K562 (cell line): ENCODE measurements around the gene IL4R. TPM values are rescaled to one million over a fixed set of nuclear protein-coding genes. Genes with fewer than 3 reads are reported as not detected.

ENCODE experiments used
- ATAC-seq: fragments of 200-7000 bp; cut with Tn5 transposase; 3 replicates; pipeline ENCODE4 v1.9.1; 2020; ENCODE audit warnings: moderate library complexity
- BruUV-seq: library from RNA; stranded (reverse); fragments of 400-500 nt; replicated peaks from 2 replicates; lab custom pipeline; 2021; lab: Mats Ljungman, UMichigan
- CTCF ChIA-PET: fragments of 300-600 bp; formaldehyde crosslinking; extraction: SDS; loops from one replicate; lab custom pipeline; 2021; ENCODE audit warnings: low intra/inter-chr PET ratio; lab: Yijun Ruan, JAX
- POLR2A ChIA-PET: fragments of 300-600, 350-650 bp; sonication (Branson Sonifier 250); formaldehyde crosslinking; extraction: SDS; loops from one replicate; lab custom pipeline; 2021; ENCODE audit warnings: antibody characterized with exemption, inconsistent platforms; lab: Yijun Ruan, JAX
- DNase-seq, 4 experiments: peaks; one replicate each; pipeline versions ENCODE4 v3.0.0 to v3.0.0-alpha.2; 2011 to 2018; ENCODE audit warnings: low spot score in 3 of 4, mixed read lengths in 3 of 4; ENCODE audit errors: extremely low read depth in 1 of 4
- FAIRE-seq: peaks from 2 replicates; lab custom pipeline; 2011; peaks lifted over from hg19 to GRCh38; lab: Jason Lieb, UNC
- H2AFZ ChIP-seq: 2 replicates; pipeline ENCODE4 v1.6.0; 2011; ENCODE audit warnings: low read depth, low read length, control low read depth, inconsistent platforms
- H3K27ac ChIP-seq: fragments of 200-600 bp; 3 replicates; pipeline ENCODE4 v1.8.0; 2011; ENCODE audit warnings: low read depth, mild to moderate bottlenecking, control low read depth, inconsistent platforms, low read length, moderate library complexity, mixed read lengths; ENCODE audit errors: extremely low read depth
- H3K27me3 ChIP-seq, 2 experiments: fragments of 300-600 bp in 1 of 2; 2 replicates in 1 of 2; 3 replicates in 1 of 2; pipeline versions ENCODE4 v1.6.0 to v1.8.0; 2011; ENCODE audit warnings: inconsistent platforms in 2 of 2, low read length in 2 of 2, mild to moderate bottlenecking in 1 of 2, mixed read lengths in 1 of 2, moderate library complexity in 1 of 2; ENCODE audit not compliant: control insufficient read depth in 2 of 2, insufficient read depth in 2 of 2
- H3K36me3 ChIP-seq: fragments of 300-600 bp; 3 replicates; pipeline ENCODE4 v1.8.0; 2011; ENCODE audit warnings: mild to moderate bottlenecking, low read length, inconsistent platforms; ENCODE audit not compliant: control insufficient read depth, insufficient read depth
- H3K4me1 ChIP-seq, 2 experiments: fragments of 200-600 bp in 1 of 2; replicated peaks in 1 of 2; 2 replicates in 1 of 2; 3 replicates in 1 of 2; pipeline versions ENCODE4 v1.5.1 to v1.8.0; 2011; ENCODE audit warnings: inconsistent platforms in 2 of 2, low read length in 2 of 2, mild to moderate bottlenecking in 1 of 2, mixed read lengths in 1 of 2, moderate library complexity in 1 of 2; ENCODE audit not compliant: control insufficient read depth in 2 of 2, insufficient read depth in 2 of 2
- H3K4me2 ChIP-seq: 2 replicates; pipeline ENCODE4 v1.6.1; 2011; ENCODE audit warnings: low read length, control low read depth, inconsistent platforms, mixed read lengths; ENCODE audit not compliant: insufficient read depth
- H3K4me3 ChIP-seq: fragments of 200-600 bp; sonication (generic), shearing (Covaris generic); 2 replicates; pipeline ENCODE4 v1.5.1; 2016; ENCODE audit warnings: control low read depth, inconsistent platforms
- H3K79me2 ChIP-seq: fragments of 200-600 bp; 3 replicates; pipeline ENCODE4 v1.8.0; 2011; ENCODE audit warnings: low read length, inconsistent platforms; ENCODE audit not compliant: control insufficient read depth, insufficient read depth
- H3K9ac ChIP-seq, 2 experiments: 2 replicates each; pipeline versions ENCODE4 v1.6.0 to v1.6.1; 2011; ENCODE audit warnings: low read depth in 2 of 2, low read length in 2 of 2, control low read depth in 1 of 2, inconsistent platforms in 1 of 2, mild to moderate bottlenecking in 1 of 2, mixed read lengths in 1 of 2; ENCODE audit not compliant: insufficient read depth in 1 of 2
- H3K9me1 ChIP-seq: one replicate; pipeline ENCODE4 v1.6.0; 2011; ENCODE audit warnings: inconsistent platforms, mild to moderate bottlenecking, low read length, moderate library complexity; ENCODE audit not compliant: control insufficient read depth, insufficient read depth
- H3K9me3 ChIP-seq: replicated peaks from 2 replicates; pipeline ENCODE4 v1.5.1; 2011; ENCODE audit warnings: low read depth, low read length, inconsistent platforms; ENCODE audit not compliant: control insufficient read depth, insufficient read depth
- H4K20me1 ChIP-seq: replicated peaks from 2 replicates; pipeline ENCODE4 v1.6.1; 2011; ENCODE audit warnings: low read length, inconsistent platforms, mixed read lengths; ENCODE audit not compliant: control insufficient read depth, insufficient read depth
- BRCA1 ChIP-seq, 2 experiments: fragments of 450-650 bp in 1 of 2; sonication (generic) in 1 of 2; formaldehyde crosslinking in 1 of 2; IDR thresholded peaks; 2 replicates each; pipeline versions ENCODE4 v1.5.0 to v1.6.1; 2017 to 2020; ENCODE audit warnings: mild to moderate bottlenecking in 1 of 2, missing genetic modification reagents in 1 of 2
- FOS ChIP-seq: IDR thresholded peaks from 3 replicates; pipeline ENCODE4 v1.6.1; 2011; ENCODE audit not compliant: insufficient read length; ENCODE audit errors: extremely low read depth
- FOXK2 ChIP-seq, 2 experiments: fragments of 450-650 bp; IDR thresholded peaks in 1 of 2; conservative IDR thresholded peaks in 1 of 2; 2 replicates each; pipeline ENCODE4 v1.6.1; 2016; ENCODE audit warnings: low read depth in 2 of 2, mild to moderate bottlenecking in 1 of 2
- FUS ChIP-seq: fragments of 200-400 bp; formaldehyde crosslinking; optimal IDR thresholded peaks from 2 replicates; pipeline ENCODE3; 2017; ENCODE audit warnings: low read depth, low read length
- GTF2F1 ChIP-seq: IDR thresholded peaks from 2 replicates; pipeline ENCODE4 v1.6.1; 2011; ENCODE audit warnings: low read depth, low read length, improper control_type of control experiment
- KLF13 ChIP-seq: fragments of 450-650 bp; IDR thresholded peaks from 2 replicates; pipeline ENCODE4 v1.6.1; 2016; ENCODE audit warnings: missing genetic modification characterization, low read depth, mild to moderate bottlenecking, missing compliant biosample characterization, moderate library complexity, borderline replicate concordance
- NFRKB ChIP-seq: fragments of 450-650 bp; IDR thresholded peaks from 2 replicates; pipeline ENCODE4 v1.6.1; 2016; ENCODE audit warnings: low read depth
- SMAD3 ChIP-seq: fragments of 450-650 bp; formaldehyde crosslinking; conservative IDR thresholded peaks from 2 replicates; pipeline ENCODE4 v1.4.0; 2020; ENCODE audit warnings: mild to moderate bottlenecking
- TCFL5 ChIP-seq: fragments of 250-450 bp; sonication (Bioruptor Pico); conservative IDR thresholded peaks from 2 replicates; pipeline ENCODE4 v1.6.1; 2021; ENCODE audit warnings: mild to moderate bottlenecking, moderate library complexity, matching md5 sums
- TEAD4 ChIP-seq, 2 experiments: sonication (generic) in 1 of 2; formaldehyde crosslinking in 1 of 2; IDR thresholded peaks; 2 replicates each; pipeline versions ENCODE4 v1.6.1 to v1.8.0; 2012 to 2022; ENCODE audit warnings: borderline replicate concordance in 1 of 2, inconsistent platforms in 1 of 2, low read length in 1 of 2, mild to moderate bottlenecking in 1 of 2, missing genetic modification reagents in 1 of 2
- ZBED1 ChIP-seq: IDR thresholded peaks from 2 replicates; pipeline ENCODE4 v1.6.1; 2014
- ZNF23 ChIP-seq: fragments of 250-450 bp; sonication (Bioruptor Pico); IDR thresholded peaks from 2 replicates; pipeline ENCODE4 v1.4.0; 2020; ENCODE audit warnings: mild to moderate bottlenecking
- ZNF584 ChIP-seq: fragments of 200-800 bp; sonication (Bioruptor generic); IDR thresholded peaks from 2 replicates; pipeline ENCODE4 v1.6.1; 2016; ENCODE audit warnings: low read depth, mild to moderate bottlenecking, missing genetic modification characterization, missing compliant biosample characterization
- ZSCAN29 ChIP-seq: fragments of 450-650 bp; IDR thresholded peaks from 2 replicates; pipeline ENCODE4 v1.6.1; 2017
- WGBS: fragments of 100-300 bp; shearing (Covaris generic); methylation state at CpG from one replicate; pipeline ENCODE4 v1.1.6; 2016; ENCODE audit warnings: low coverage, mixed read lengths; ENCODE audit not compliant: insufficient coverage; ENCODE audit errors: missing lambda C conversion rate; 5-methylcytosine and 5-hydroxymethylcytosine counted together
- in situ Hi-C: fragments of 300-500 bp; cut with MboI; formaldehyde crosslinking; loops from 4 replicates; pipeline ENCODE4 v1.15.0; 2018; ENCODE audit warnings: inconsistent platforms, mixed read lengths
- intact Hi-C: fragments of 100-400 bp; cut with micrococcal nuclease; formaldehyde crosslinking; loops from 2 replicates; pipeline ENCODE4 v1.14.2; 2022
- polyA plus RNA-seq, 8 experiments: library from polyadenylated mRNA; depleted of rRNA in 4 of 8; stranded (reverse) in 5 of 8; unstranded in 3 of 8; fragments of >200 nt; fragmentation: Nextera tagmentation in 2 of 8; fragmentation: Illumina TruSeq in 1 of 8; extraction: Ambion mirVana in 2 of 8; extraction: Trizol in 1 of 8; gene quantifications; 2 replicates each; pipeline versions ENCODE4 v1.2.1 to v1.2.3, GENCODE V29; 2011 to 2014; ENCODE audit warnings: inconsistent platforms in 1 of 8, missing spikeins in 1 of 8
- total RNA-seq, 7 experiments: library from RNA; depleted of rRNA in 6 of 7; stranded (reverse); fragments of >200 nt in 6 of 7; fragmentation: Illumina TruSeq in 2 of 7; extraction: Trizol in 2 of 7; gene quantifications; 2 replicates each; pipeline versions ENCODE4 v1.2.1 to v1.2.3, GENCODE V29; 2011 to 2021; ENCODE audit warnings: low replicate concordance in 1 of 7
- TF ChIP-seq, protein P1 (sequence below), 3 experiments: fragments of 200-800 bp in 1 of 3; fragments of 250-450 bp in 1 of 3; fragments of 450-650 bp in 1 of 3; sonication (Bioruptor Pico) in 1 of 3; sonication (Bioruptor generic) in 1 of 3; formaldehyde crosslinking in 1 of 3; IDR thresholded peaks; 2 replicates each; pipeline versions ENCODE4 v1.6.1 to v1.8.0; 2016 to 2022; ENCODE audit warnings: mild to moderate bottlenecking in 2 of 3, missing genetic modification characterization in 2 of 3, missing compliant biosample characterization in 1 of 3, moderate library complexity in 1 of 3
- TF ChIP-seq, protein P2 (sequence below): sonication (generic); formaldehyde crosslinking; IDR thresholded peaks from 2 replicates; pipeline ENCODE4 v1.8.0; 2023; ENCODE audit warnings: mild to moderate bottlenecking, missing genetic modification reagents

IL4R gene
- total and polyA plus RNA-seq, 9 of the 15 experiments (the other 6 are each of a cell fraction or from before 2014, with no cell fraction given): 0.17 to 5.8 (median 3.3) TPM

DNA sequence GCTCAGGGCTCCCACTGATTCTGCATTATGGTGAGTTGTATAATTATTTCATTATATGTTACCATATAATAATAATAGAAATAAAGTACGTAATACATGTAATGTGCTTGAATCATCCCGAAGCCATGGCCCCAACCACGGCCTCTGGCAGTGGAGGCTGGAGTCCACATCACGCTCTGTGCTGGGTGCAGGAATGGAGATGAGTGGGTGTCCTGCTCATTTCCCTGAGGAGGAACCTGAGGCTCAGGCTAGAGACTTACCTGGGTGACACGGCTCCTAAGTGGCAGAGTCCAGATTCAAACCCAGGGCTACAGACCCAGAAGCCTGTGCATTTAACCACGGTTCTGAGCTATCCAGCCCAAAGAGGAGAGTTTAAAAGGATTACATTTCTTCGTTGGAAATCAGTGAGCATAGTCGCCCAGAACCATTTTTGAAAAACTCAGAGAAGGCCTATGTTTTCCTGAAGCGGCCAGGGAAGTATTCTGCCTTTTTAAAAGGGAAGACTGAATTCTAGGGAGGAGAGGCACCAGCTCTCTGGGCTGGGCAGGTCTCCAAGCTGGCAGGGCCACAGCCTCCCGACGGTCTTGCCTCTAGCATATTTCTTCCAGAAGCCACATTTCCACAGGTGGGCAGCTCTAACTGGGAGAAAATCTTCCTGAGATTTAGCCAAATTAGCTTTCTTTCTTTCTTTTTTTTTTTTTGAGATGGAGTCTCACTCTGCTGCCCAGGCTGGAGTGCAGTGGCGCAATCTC lies 6.7 kb downstream of the IL4R start:
- in situ Hi-C loops: no loop called here
- Histone ChIP-seq H3K9ac (no peak overlapping the region), H3K27me3 (peaks cover 3 to 16% of the 10 kb centered on the region in 2 experiments; a peak in 2 of 5 replicates), H3K36me3 (no peaks in the 10 kb centered on the region), H3K9me3 (no peaks in the 10 kb centered on the region), H3K27ac (no peak overlapping the region), H3K4me2 (no peak overlapping the region), H3K4me1 (0 out of 5 replicates have a peak, but pooled peaks cover 0 to under 1% of the 10 kb centered on the region in 2 experiments), H2AFZ (no peak overlapping the region), H3K9me1 (no peaks in the 10 kb centered on the region), H4K20me1 (peaks cover 7% of the 10 kb centered on the region; the same call in 1 of the 2 replicates), H3K79me2 (no peaks in the 10 kb centered on the region), H3K4me3 (no peak overlapping the region)
- 12% methylated on average over 11 of the region's 12 CpGs for WGBS
- DNase-seq: no peak
- no peak for ATAC-seq
- no TSS peak for BruUV-seq
- no peak for FAIRE-seq
- ChIA-PET POLR2A (interaction anchor here (0.7 to 2.8 kb wide), 3 partner anchors 8 to 31 kb away, joined by 3 to 18 read pairs (median 3); no protein-coding TSS in a partner anchor), CTCF (no interaction called here)
- intact Hi-C loops: no loop called here
- TF ChIP-seq, protein P1, sequence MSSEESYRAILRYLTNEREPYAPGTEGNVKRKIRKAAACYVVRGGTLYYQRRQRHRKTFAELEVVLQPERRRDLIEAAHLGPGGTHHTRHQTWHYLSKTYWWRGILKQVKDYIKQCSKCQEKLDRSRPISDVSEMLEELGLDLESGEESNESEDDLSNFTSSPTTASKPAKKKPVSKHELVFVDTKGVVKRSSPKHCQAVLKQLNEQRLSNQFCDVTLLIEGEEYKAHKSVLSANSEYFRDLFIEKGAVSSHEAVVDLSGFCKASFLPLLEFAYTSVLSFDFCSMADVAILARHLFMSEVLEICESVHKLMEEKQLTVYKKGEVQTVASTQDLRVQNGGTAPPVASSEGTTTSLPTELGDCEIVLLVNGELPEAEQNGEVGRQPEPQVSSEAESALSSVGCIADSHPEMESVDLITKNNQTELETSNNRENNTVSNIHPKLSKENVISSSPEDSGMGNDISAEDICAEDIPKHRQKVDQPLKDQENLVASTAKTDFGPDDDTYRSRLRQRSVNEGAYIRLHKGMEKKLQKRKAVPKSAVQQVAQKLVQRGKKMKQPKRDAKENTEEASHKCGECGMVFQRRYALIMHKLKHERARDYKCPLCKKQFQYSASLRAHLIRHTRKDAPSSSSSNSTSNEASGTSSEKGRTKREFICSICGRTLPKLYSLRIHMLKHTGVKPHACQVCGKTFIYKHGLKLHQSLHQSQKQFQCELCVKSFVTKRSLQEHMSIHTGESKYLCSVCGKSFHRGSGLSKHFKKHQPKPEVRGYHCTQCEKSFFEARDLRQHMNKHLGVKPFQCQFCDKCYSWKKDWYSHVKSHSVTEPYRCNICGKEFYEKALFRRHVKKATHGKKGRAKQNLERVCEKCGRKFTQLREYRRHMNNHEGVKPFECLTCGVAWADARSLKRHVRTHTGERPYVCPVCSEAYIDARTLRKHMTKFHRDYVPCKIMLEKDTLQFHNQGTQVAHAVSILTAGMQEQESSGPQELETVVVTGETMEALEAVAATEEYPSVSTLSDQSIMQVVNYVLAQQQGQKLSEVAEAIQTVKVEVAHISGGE (CRISPR knock-in tag; IDR thresholded peaks at IDR 0.05): no peak
- TF ChIP-seq FOS (no peak), ZSCAN29 (no peak), KLF13 (tag) (no peak), ZNF23 (no peak), FUS (no peak), NFRKB (no peak), ZNF584 (CRISPR knock-in tag) (no peak), TCFL5 (no peak), TEAD4 (IDR thresholded peaks at IDR 0.05; ENCODE audit: low read length) (no peak), TEAD4 (CRISPR knock-in tag; IDR thresholded peaks at IDR 0.05; ENCODE audit: borderline replicate concordance) (no peak), SMAD3 (CRISPR knock-in tag) (no peak), ZBED1 (no peak), BRCA1 (IDR thresholded peaks at IDR 0.05) (no peak), BRCA1 (CRISPR knock-in tag; IDR thresholded peaks at IDR 0.05) (no peak), FOXK2 (conservative IDR thresholded peaks at IDR 0.05 in 1 of 2, IDR thresholded peaks at IDR 0.05 in 1 of 2; ENCODE audit: low read depth in 2 of 2) (no peak), GTF2F1 (no peak)
- TF ChIP-seq, protein P2, sequence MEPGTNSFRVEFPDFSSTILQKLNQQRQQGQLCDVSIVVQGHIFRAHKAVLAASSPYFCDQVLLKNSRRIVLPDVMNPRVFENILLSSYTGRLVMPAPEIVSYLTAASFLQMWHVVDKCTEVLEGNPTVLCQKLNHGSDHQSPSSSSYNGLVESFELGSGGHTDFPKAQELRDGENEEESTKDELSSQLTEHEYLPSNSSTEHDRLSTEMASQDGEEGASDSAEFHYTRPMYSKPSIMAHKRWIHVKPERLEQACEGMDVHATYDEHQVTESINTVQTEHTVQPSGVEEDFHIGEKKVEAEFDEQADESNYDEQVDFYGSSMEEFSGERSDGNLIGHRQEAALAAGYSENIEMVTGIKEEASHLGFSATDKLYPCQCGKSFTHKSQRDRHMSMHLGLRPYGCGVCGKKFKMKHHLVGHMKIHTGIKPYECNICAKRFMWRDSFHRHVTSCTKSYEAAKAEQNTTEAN (CRISPR knock-in tag): no peak
